Right ventricle myocardium inferior (tissue), 1 donor: ENCODE data around the gene HSPA4L. TPM values are rescaled to one million over a fixed set of nuclear protein-coding genes. Genes with fewer than 3 reads are reported as not detected.
A peak's percentile ranks its signal among the peaks of the same experiment; 100 is the strongest.

Experiments
- ATAC-seq: fragments of 200-7000 bp; cut with Tn5 transposase; one replicate; pipeline ENCODE4 v1.9.1; 2020; ENCODE audit warnings: mild to moderate bottlenecking, moderate library complexity
- DNase-seq: peaks from one replicate; pipeline ENCODE4 v3.0.0; 2021; ENCODE audit errors: missing footprints
- intact Hi-C: fragments of 100-400 bp; cut with DNase I; formaldehyde crosslinking; loops from one replicate; pipeline ENCODE4 v1.11.0; 2022
- long read RNA-seq: library from polyadenylated mRNA; unstranded; transcript quantifications from one replicate; pipeline ENCODE4 v2.0.0, GENCODE V29; 2021
- total RNA-seq: library from RNA; stranded (reverse); fragmentation: NEBNext Ultra II Directional; extraction: Animal tissue kit (Norgen Biotek cat#: 25700); gene quantifications from one replicate; pipeline ENCODE4 v1.2.1, GENCODE V29; 2021
- donor health status: DM: no; HTN: yes; CAD: no; lungs with severe emphysema.

Gene HSPA4L
- 6.2 TPM for total RNA-seq
- long read RNA-seq, full-length matches to known transcripts = 7 of 7 reads
- long read RNA-seq, partial matches to known transcripts = 0 of 7 reads
- long read RNA-seq, other reads (novel, unspliced or antisense) = 0 of 7 reads

DNA sequence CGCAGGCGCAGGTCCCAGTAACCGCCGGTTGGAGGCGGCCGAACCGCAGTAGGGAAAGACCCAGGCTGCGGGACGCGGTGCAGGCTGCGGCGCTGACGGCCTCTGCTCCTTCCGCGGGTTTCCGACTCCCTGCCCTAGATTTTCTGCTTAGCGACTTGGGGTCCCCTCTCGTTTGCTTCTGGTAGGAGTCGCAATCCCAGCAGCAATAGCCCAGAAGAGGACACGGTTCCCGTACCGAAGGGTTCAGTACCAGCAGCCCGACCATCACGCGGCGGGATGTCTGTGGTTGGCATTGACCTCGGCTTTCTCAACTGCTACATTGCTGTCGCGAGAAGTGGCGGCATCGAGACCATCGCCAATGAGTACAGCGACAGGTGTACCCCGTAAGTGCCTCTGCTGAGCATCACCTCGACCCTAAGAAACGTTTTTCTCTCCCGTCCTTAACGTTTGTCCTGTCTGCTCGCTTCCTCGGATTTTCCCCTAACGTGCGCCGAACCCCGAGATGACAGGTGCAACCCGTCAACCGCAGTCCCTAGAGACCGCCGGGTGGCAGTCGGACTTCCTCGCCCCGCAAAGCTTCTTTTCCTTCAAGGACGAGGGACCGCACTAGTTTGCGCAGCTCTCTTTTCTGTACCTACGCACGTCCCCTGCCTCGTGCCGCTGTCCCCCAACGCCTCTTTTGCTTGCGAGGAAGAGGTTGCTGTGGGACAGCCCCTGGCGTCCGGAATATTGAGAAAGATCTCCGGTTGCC lies at the start of gene HSPA4L:
HSPA4L (plus strand) TSS at position 48 of the 751 bp plus-strand sequence; CDS start at position 277, 229 bp downstream.
- ATAC-seq (peak; percentile 45), DNase-seq (peak; percentile 80)
- intact Hi-C loops = loop anchor here (5.0 to 10.0 kb wide), 3 partner anchors 100 to 282 kb away; partner anchors contain the start of genes INTU, LARP1B and PLK4

- no peak for DNase-seq
- ATAC-seq = no peak
- intact Hi-C loops = loop anchor here (2.0 kb wide), 1 partner anchor 128 kb away; no protein-coding TSS in a partner anchor
Observed at GRCh38 chr4:127732623-127733328, 49.3 kb upstream of the HSPA4L start.

DNA sequence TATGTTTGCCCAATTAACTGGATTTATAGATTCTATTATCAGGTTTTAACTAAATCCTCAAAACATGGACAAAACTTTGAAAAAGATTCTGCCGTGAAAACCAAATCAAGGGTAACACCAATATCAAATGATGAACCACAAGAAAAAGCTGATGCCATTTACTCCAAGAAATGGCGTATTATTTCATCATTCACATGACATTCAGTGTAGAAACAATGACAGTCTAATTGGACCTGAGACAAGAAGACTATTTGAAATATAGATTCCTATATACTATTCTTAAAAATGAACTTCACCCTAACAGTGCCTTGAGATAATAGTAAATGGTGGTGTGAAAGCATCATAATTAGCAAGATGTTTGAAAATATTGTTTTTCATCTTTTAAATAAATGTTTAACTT lies 47.1 kb upstream of the HSPA4L start:
- no peak for ATAC-seq
- intact Hi-C loops = no loop called here
- DNase-seq = no peak

DNA sequence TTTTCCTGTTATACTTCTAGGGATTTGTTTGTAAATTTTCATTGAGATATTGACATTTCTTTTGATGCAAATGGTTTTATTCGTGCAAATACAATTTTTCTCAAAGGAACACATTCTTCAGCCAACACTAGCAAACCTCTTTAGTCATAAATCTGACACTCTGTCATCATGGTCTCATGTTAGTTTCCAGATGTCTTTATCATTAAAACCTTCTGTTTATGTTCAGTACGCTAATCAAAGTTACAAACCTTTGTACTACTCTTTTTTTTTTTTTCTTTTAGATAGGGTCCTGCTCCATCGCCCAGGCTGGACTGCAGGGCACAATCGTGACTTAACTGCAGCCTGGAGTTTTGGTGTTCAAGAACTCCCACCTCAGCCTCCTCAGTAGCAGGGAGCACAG lies 44.8 kb upstream of the HSPA4L start:
- intact Hi-C loops = no loop called here
- no peak for DNase-seq
- no peak for ATAC-seq

- DNase-seq (no peak), ATAC-seq (no peak)
- intact Hi-C loops = no loop called here
Observed at GRCh38 chr4:127741247-127741646, 40.9 kb upstream of the HSPA4L start.

- intact Hi-C loops = no loop called here
- no peak for ATAC-seq
- DNase-seq = no peak
Observed at GRCh38 chr4:127747883-127748282, 34.2 kb upstream of the HSPA4L start.

DNA sequence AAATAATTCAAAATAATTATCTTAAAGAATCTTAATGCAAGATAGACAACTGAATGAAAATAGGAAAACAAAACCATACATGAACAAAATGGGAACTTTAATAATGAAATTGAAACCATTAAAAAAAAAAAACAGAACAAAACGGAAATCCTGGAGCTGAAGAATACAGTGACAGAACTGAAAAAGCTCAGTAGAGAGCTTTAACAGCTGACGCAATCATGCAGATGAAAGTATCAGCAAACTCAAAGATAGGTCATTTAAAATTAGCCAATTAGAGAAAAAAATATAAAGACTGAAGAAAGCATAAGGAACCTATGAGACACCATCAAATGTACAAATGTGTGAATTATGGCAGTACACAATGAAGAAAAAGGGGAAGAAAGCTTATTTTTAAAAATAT lies 33.2 kb upstream of the HSPA4L start:
- intact Hi-C loops = no loop called here

GRCh38 chr4:127756906-127757305 lies 25.2 kb upstream of the HSPA4L start:
- no peak for DNase-seq
- ATAC-seq = no peak
- intact Hi-C loops = no loop called here

More for the DNA sequence above, 33.2 kb upstream of the HSPA4L start:
- ATAC-seq (no peak), DNase-seq (no peak)

DNA sequence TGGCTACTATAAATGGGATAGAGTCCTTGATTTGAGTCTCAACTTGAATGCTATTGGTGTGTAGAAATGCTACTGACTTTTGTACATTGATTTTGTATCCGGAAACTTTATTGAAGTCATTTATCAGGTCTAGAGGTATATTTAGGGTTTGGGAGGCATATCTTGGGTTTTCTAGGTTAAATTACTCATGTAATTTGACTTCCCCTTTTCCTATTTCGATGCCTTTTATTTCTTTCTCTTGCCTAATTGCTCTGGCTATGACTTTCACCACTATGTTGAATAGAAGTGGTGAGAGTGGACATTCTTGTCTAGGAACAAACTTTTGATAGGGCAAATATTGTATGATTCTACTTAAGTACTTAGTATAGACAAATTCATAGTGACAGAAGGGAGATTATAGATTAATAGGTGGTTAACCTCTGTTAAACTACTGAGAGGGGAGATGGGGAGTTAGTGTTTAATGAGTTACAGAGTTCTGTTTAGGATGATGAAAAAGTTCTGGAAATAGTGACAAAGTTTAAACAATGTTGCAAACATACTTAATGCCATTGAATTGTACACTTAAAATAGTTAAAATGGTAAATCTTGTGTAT lies 22.8 kb upstream of the HSPA4L start:
- no peak for ATAC-seq
- intact Hi-C loops = no loop called here
- no peak for DNase-seq

GRCh38 chr4:127759893-127760292 lies 22.2 kb upstream of the HSPA4L start:
- intact Hi-C loops = no loop called here
- ATAC-seq (no peak), DNase-seq (no peak)

- DNase-seq (no peak), ATAC-seq (no peak)
- intact Hi-C loops = no loop called here
Observed at GRCh38 chr4:127771535-127772275, 10.4 kb upstream of the HSPA4L start.

DNA sequence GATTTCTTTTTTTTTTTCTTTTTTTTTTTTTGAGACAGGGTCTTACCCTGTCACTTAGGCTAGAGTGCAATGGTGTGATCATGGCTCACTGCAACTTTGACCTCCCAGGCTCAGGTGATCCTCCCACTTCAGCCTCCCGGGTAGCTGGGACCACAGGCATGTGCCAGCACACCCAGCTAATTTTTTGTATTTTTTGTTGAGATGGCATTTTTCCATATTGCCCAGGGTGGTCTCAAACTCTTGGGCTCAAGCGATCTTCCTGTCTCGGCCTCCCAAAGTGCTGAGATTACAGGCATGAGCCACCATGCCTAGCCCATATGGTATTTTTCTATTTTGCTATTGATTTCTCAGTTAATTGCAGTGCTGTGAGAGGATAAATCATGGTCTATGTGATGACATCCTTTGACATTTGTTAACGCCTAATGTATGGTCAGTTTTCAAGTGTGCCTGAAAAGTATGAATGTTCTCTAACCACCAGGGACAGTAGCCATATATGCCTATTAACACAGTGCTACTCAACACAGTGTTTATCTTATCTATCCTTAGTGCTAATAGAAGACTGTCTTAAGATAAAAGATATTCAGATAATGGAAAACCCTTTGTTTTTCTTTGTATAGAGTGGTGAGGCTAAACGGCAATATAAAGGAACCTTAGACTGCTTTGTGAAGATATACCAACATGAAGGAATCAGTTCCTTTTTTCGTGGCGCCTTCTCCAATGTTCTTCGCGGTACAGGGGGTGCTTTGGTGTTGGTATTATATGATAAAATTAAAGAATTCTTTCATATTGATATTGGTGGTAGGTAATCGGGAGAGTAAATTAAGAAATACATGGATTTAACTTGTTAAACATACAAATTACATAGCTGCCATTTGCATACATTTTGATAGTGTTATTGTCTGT lies 9.1 kb upstream of the HSPA4L start:
- intact Hi-C loops = no loop called here
- ATAC-seq = no peak
- DNase-seq = no peak

DNA sequence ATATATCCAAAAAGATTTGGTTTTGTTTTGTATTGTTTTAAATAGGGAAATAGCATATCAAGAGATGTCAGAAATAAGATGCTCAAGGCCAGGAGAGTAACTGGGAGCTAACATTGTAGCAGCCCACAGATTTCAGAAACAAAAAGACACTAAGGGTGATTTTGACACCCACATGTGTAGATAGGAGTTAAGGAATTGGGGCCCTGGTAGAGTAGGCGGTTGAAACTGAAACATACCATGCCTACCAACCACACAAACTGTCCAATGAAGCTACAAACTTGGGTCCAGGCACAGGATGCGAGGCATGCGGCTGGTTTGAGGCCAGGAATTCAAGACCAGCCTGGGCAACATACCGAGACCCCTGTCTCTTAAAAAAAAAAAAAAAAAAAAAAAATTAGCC lies 6.3 kb upstream of the HSPA4L start:
- DNase-seq (no peak), ATAC-seq (no peak)
- intact Hi-C loops = no loop called here

- ATAC-seq (no peak), DNase-seq (no peak)
- intact Hi-C loops = no loop called here
Observed at GRCh38 chr4:127776620-127777019, 5.5 kb upstream of the HSPA4L start.

DNA sequence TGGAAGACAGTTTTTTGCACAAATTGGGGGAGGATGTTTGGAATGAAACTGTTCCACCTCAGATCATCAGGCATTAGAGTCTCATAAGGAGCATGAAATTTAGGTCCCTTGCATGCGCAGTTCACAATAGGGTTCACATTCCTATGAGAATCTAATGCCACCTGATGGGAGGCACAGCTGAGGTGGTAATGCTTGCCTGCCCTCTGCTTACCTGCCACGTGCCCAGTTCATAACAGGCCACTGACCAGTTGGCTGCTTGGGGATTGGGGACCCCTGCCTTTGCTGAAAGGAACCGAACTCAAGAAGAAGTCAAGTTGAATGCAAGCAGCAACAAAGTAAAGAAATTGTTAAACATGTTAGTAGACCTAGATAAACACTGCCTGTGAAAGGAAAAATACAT lies 4.6 kb upstream of the HSPA4L start:
- ATAC-seq = no peak
- intact Hi-C loops = no loop called here

DNA sequence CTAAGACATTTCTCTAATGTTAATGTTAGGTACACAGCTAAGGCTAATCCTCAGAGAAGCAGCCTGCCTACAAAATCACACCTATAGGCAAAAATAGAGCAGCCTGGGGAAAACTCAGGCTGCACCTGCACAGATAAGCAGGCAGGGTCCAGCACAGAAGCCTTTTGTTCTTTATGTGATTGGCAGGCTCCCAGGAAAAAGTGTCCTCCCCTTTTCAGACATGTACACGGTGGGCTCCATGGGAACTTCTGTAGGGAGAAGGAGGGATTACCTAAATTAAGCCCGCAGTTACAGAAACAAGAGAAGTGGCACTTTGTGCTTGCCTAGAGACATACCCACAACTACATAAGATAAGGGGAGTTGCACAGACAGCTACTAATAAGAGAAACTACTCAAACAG lies 4.0 kb upstream of the HSPA4L start:
- intact Hi-C loops = no loop called here
- ATAC-seq (no peak), DNase-seq (no peak)

More for the DNA sequence above, 4.6 kb upstream of the HSPA4L start:
- no peak for DNase-seq

GRCh38 chr4:127780598-127780997 lies 1.5 kb upstream of the HSPA4L start:
- DNase-seq (peak; percentile 37), ATAC-seq (no peak)
- intact Hi-C loops = loop anchor here (2.0 to 10.0 kb wide), 4 partner anchors 102 to 284 kb away; partner anchors contain the start of genes ABHD18, INTU, LARP1B and MFSD8
